Endometrial microvascular endothelial cells (primary cell): ENCODE measurements around the gene DIAPH3. TPM values are rescaled to one million over a fixed set of nuclear protein-coding genes. Genes with fewer than 3 reads are reported as not detected.
"Not testable (repeated sequence)": the region's sequence is repeated elsewhere in the genome, so short reads cannot be mapped to it uniquely, and the experiment has no call there.

Experiments used
- in situ Hi-C: cut with HindIII; loops from 2 replicates; pipeline ENCODE4 v1.10.0; 2017; ENCODE audit warnings: low sequenced_read_pairs, low pct_unique_long_range_greater_than_20kb; ENCODE audit errors: inconsistent ontology term
- total RNA-seq: library from RNA; depleted of rRNA; stranded (reverse); fragments of >200 nt; gene quantifications from one replicate; pipeline ENCODE4 v1.2.3, GENCODE V29; 2015; ENCODE audit errors: inconsistent ontology term

DIAPH3 gene
- total RNA-seq, 1 donor from 2014 or later = 19.9 TPM

- in situ Hi-C loops = no loop called here
Measured at GRCh38 chr13:60109285-60109684, 54.4 kb downstream of the DIAPH3 start.

GRCh38 chr13:60108589-60108988 is 55.1 kb downstream of the DIAPH3 start:
- in situ Hi-C loops = no loop called here

- in situ Hi-C loops = no loop called here
Measured at GRCh38 chr13:60099631-60100420, 63.9 kb downstream of the DIAPH3 start.

- in situ Hi-C loops = no loop called here
Measured at GRCh38 chr13:60095300-60095699, 68.4 kb downstream of the DIAPH3 start.

GRCh38 chr13:60094385-60095088 is 69.2 kb downstream of the DIAPH3 start:
- in situ Hi-C loops = no loop called here

- in situ Hi-C loops = no loop called here
Measured at GRCh38 chr13:60093425-60094019, 70.2 kb downstream of the DIAPH3 start.

- in situ Hi-C loops = no loop called here
Measured at GRCh38 chr13:60091573-60091972, 72.2 kb downstream of the DIAPH3 start.

GRCh38 chr13:60090574-60090973 is 73.2 kb downstream of the DIAPH3 start:
- in situ Hi-C loops = no loop called here

- in situ Hi-C loops = not testable (repeated sequence)
Measured at GRCh38 chr13:60083780-60084179, 79.9 kb downstream of the DIAPH3 start.

GRCh38 chr13:60080850-60081249 is 82.9 kb downstream of the DIAPH3 start:
- in situ Hi-C loops = no loop called here

- in situ Hi-C loops = no loop called here
Measured at GRCh38 chr13:60078226-60078625, 85.5 kb downstream of the DIAPH3 start.

GRCh38 chr13:60075850-60076249 is 87.9 kb downstream of the DIAPH3 start:
- in situ Hi-C loops = no loop called here

GRCh38 chr13:60074397-60074796 is 89.3 kb downstream of the DIAPH3 start:
- in situ Hi-C loops = no loop called here

- in situ Hi-C loops = no loop called here
Measured at GRCh38 chr13:60066226-60066625, 97.5 kb downstream of the DIAPH3 start.

- in situ Hi-C loops = no loop called here
Measured at GRCh38 chr13:60062502-60062901, 101.2 kb downstream of the DIAPH3 start.

- in situ Hi-C loops = no loop called here
Measured at GRCh38 chr13:60061737-60062136, 102.0 kb downstream of the DIAPH3 start.

GRCh38 chr13:60051754-60052285 is 111.9 kb downstream of the DIAPH3 start:
- in situ Hi-C loops = no loop called here

GRCh38 chr13:60048353-60048752 is 115.4 kb downstream of the DIAPH3 start:
- in situ Hi-C loops = not testable (repeated sequence)

- in situ Hi-C loops = no loop called here
Measured at GRCh38 chr13:60047918-60048317, 115.8 kb downstream of the DIAPH3 start.

GRCh38 chr13:60044321-60044720 is 119.4 kb downstream of the DIAPH3 start:
- in situ Hi-C loops = no loop called here
